Measurements from ENCODE around the gene LTBP2. TPM values are rescaled to one million over a fixed set of nuclear protein-coding genes. Genes with fewer than 3 reads are reported as not detected.
"Not testable (repeated sequence)": the region's sequence is repeated elsewhere in the genome, so short reads cannot be mapped to it uniquely, and the experiment has no call there.

Gene LTBP2
- polyA plus RNA-seq, 1 donor from 2014 or later = 0.33 TPM

- H3K4me2 ChIP-seq (ENCODE audit: low read length) = no peak overlapping the region
- no peak overlapping the region for H3K27ac ChIP-seq (ENCODE audit: low read length)
- H4K20me1 ChIP-seq (ENCODE audit: insufficient read depth) = no peaks in the 10 kb centered on the region
- no peak overlapping the region for H3K4me3 ChIP-seq (ENCODE audit: low read length)
- no peaks in the 10 kb centered on the region for H3K79me2 ChIP-seq (replicated peaks; ENCODE audit: insufficient read depth, low read length)
- H3K9me3 ChIP-seq (ENCODE audit: low read length) = no peaks in the 10 kb centered on the region
- no peak for TF ChIP-seq MXI1 (conservative IDR thresholded peaks at IDR 0.05; ENCODE audit: poor library complexity, severe bottlenecking)
- TF ChIP-seq, protein P1, sequence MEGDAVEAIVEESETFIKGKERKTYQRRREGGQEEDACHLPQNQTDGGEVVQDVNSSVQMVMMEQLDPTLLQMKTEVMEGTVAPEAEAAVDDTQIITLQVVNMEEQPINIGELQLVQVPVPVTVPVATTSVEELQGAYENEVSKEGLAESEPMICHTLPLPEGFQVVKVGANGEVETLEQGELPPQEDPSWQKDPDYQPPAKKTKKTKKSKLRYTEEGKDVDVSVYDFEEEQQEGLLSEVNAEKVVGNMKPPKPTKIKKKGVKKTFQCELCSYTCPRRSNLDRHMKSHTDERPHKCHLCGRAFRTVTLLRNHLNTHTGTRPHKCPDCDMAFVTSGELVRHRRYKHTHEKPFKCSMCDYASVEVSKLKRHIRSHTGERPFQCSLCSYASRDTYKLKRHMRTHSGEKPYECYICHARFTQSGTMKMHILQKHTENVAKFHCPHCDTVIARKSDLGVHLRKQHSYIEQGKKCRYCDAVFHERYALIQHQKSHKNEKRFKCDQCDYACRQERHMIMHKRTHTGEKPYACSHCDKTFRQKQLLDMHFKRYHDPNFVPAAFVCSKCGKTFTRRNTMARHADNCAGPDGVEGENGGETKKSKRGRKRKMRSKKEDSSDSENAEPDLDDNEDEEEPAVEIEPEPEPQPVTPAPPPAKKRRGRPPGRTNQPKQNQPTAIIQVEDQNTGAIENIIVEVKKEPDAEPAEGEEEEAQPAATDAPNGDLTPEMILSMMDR (IDR thresholded peaks at IDR 0.05; ENCODE audit: poor library complexity, severe bottlenecking) = no peak
- no peak for TF ChIP-seq TAF1 (IDR thresholded peaks at IDR 0.05; ENCODE audit: low read depth)
- TF ChIP-seq RAD21 (conservative IDR thresholded peaks at IDR 0.05) = no peak
- TF ChIP-seq EP300 (conservative IDR thresholded peaks at IDR 0.05; ENCODE audit: poor library complexity, severe bottlenecking) = no peak
- TF ChIP-seq EZH2 (IDR thresholded peaks at IDR 0.05; ENCODE audit: borderline replicate concordance, insufficient read depth, low read length, poor library complexity, severe bottlenecking) = no peak
- no peak for TF ChIP-seq POLR2AphosphoS5 (IDR thresholded peaks at IDR 0.05)
- TF ChIP-seq, protein P2, sequence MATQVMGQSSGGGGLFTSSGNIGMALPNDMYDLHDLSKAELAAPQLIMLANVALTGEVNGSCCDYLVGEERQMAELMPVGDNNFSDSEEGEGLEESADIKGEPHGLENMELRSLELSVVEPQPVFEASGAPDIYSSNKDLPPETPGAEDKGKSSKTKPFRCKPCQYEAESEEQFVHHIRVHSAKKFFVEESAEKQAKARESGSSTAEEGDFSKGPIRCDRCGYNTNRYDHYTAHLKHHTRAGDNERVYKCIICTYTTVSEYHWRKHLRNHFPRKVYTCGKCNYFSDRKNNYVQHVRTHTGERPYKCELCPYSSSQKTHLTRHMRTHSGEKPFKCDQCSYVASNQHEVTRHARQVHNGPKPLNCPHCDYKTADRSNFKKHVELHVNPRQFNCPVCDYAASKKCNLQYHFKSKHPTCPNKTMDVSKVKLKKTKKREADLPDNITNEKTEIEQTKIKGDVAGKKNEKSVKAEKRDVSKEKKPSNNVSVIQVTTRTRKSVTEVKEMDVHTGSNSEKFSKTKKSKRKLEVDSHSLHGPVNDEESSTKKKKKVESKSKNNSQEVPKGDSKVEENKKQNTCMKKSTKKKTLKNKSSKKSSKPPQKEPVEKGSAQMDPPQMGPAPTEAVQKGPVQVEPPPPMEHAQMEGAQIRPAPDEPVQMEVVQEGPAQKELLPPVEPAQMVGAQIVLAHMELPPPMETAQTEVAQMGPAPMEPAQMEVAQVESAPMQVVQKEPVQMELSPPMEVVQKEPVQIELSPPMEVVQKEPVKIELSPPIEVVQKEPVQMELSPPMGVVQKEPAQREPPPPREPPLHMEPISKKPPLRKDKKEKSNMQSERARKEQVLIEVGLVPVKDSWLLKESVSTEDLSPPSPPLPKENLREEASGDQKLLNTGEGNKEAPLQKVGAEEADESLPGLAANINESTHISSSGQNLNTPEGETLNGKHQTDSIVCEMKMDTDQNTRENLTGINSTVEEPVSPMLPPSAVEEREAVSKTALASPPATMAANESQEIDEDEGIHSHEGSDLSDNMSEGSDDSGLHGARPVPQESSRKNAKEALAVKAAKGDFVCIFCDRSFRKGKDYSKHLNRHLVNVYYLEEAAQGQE (IDR thresholded peaks at IDR 0.05; ENCODE audit: borderline replicate concordance) = no peak
- TF ChIP-seq SMC3 (conservative IDR thresholded peaks at IDR 0.05; ENCODE audit: poor library complexity) = no peak
- H3K9me2 ChIP-seq (ENCODE audit: insufficient read depth, low read length) = no peaks in the 10 kb centered on the region
- H3K9ac ChIP-seq (ENCODE audit: low read length) = no peak overlapping the region
- no peaks in the 10 kb centered on the region for H3F3A ChIP-seq (ENCODE audit: insufficient read depth, low read length, poor library complexity, severe bottlenecking)
- no peaks in the 10 kb centered on the region for H3K27me3 ChIP-seq (ENCODE audit: insufficient read depth, low read depth, low read length)
- H3K36me3 ChIP-seq (ENCODE audit: insufficient read depth, low read length) = no peaks in the 10 kb centered on the region
- no peak overlapping the region for H2AFZ ChIP-seq (ENCODE audit: low read depth, low read length)
These were observed 72.5 kb downstream of the LTBP2 start for GRCh38 chr14:74539503-74539902.

DNA sequence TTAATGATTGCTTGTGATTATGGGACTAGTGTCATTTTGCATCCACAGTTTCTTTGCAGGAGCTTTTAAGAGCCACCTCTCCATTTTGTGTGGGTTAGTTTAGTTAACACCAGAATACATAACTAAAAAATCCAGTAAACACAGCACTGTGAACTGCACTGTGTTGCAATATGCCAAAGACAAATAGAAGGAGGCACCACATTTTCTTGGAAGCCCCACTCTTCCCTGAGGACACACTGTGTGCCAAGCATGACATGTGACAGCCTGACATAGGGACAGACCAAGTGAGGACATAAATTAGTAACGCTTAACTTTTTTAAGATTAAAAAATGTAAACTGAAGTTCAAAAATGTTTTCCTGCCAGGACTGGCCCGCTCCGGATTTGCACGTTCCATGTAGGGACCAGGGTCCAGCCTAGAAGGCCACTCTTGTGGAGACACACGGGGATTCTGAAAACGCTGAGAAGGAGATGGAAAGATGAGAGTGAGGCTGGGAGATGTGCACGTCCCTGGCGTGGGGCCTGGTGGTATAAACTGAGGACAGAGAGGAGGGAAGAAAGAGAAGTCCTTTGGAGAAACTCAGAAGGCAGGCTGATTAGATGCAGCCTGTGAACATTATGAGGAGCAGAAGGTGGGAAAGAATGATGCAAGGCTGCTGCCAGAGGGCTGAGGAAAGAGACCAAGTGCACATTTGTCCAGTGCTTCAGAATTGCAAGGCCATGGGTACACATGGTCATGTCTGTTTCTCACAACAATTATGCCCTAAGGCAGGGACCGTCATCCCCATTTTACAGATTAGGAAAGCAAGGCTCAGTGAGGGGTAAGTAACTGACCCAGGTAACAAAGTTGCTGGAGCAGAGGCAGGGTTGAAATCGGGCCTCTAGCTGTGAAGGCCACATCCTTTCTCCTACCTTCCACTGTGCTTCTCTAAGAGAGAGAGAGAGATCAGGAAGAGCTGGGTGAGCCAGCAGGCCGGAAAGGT is 73.3 kb downstream of the LTBP2 start:
- H3K36me3 ChIP-seq (ENCODE audit: insufficient read depth, low read length) = no peaks in the 10 kb centered on the region
- H3F3A ChIP-seq (ENCODE audit: insufficient read depth, low read length, poor library complexity, severe bottlenecking) = no peaks in the 10 kb centered on the region
- H3K27ac ChIP-seq (ENCODE audit: low read length) = no peak overlapping the region
- no peaks in the 10 kb centered on the region for H3K9me2 ChIP-seq (ENCODE audit: insufficient read depth, low read length)
- H3K4me3 ChIP-seq (ENCODE audit: low read length) = no peak overlapping the region
- H2AFZ ChIP-seq (ENCODE audit: low read depth, low read length) = no peak overlapping the region
- no peaks in the 10 kb centered on the region for H3K27me3 ChIP-seq (ENCODE audit: insufficient read depth, low read depth, low read length)
- no peaks in the 10 kb centered on the region for H4K20me1 ChIP-seq (ENCODE audit: insufficient read depth)
- H3K79me2 ChIP-seq (replicated peaks; ENCODE audit: insufficient read depth, low read length) = no peaks in the 10 kb centered on the region
- H3K9me3 ChIP-seq (ENCODE audit: low read length) = no peaks in the 10 kb centered on the region
- H3K4me2 ChIP-seq (ENCODE audit: low read length) = no peak overlapping the region
- TF ChIP-seq MXI1 (conservative IDR thresholded peaks at IDR 0.05; ENCODE audit: poor library complexity, severe bottlenecking) (no peak), SMC3 (conservative IDR thresholded peaks at IDR 0.05; ENCODE audit: poor library complexity) (no peak), EZH2 (IDR thresholded peaks at IDR 0.05; ENCODE audit: borderline replicate concordance, insufficient read depth, low read length, poor library complexity, severe bottlenecking) (no peak), RAD21 (conservative IDR thresholded peaks at IDR 0.05) (no peak), TAF1 (IDR thresholded peaks at IDR 0.05; ENCODE audit: low read depth) (no peak), EP300 (conservative IDR thresholded peaks at IDR 0.05; ENCODE audit: poor library complexity, severe bottlenecking) (no peak), POLR2AphosphoS5 (IDR thresholded peaks at IDR 0.05) (no peak)
- TF ChIP-seq, protein P2 (IDR thresholded peaks at IDR 0.05; ENCODE audit: borderline replicate concordance) = no peak
- no peak overlapping the region for H3K9ac ChIP-seq (ENCODE audit: low read length)

- not testable (repeated sequence) for H3K27ac ChIP-seq (ENCODE audit: low read length); H3K9me3 ChIP-seq (ENCODE audit: low read length); H3K9ac ChIP-seq (ENCODE audit: low read length)
These were observed 75.7 kb downstream of the LTBP2 start for GRCh38 chr14:74536336-74536735.

More at GRCh38 chr14:74536336-74536735, 75.7 kb downstream of the LTBP2 start:
- H4K20me1 ChIP-seq (ENCODE audit: insufficient read depth); H3K36me3 ChIP-seq (ENCODE audit: insufficient read depth, low read length); H3K79me2 ChIP-seq (replicated peaks; ENCODE audit: insufficient read depth, low read length); H3F3A ChIP-seq (ENCODE audit: insufficient read depth, low read length, poor library complexity, severe bottlenecking); H3K27me3 ChIP-seq (ENCODE audit: insufficient read depth, low read depth, low read length); H3K4me2 ChIP-seq (ENCODE audit: low read length); H3K4me3 ChIP-seq (ENCODE audit: low read length); H3K9me2 ChIP-seq (ENCODE audit: insufficient read depth, low read length); H2AFZ ChIP-seq (ENCODE audit: low read depth, low read length): not testable (repeated sequence)

All from neural cell (in vitro differentiated cells).